Nephron (organoid): ENCODE measurements around the gene ACVR2B.

Experiments used
- H3K27ac Mint-ChIP-seq, 3 experiments: 2 replicates each; pipeline ENCODE4 v1.8.0; 2020; ENCODE audit warnings: mixed read lengths in 3 of 3, mild to moderate bottlenecking in 2 of 3, moderate library complexity in 1 of 3
- H3K27me3 Mint-ChIP-seq: 2 replicates; pipeline ENCODE4 v1.8.0; 2021; ENCODE audit warnings: low read depth, mild to moderate bottlenecking, moderate library complexity, mixed read lengths
- H3K36me3 Mint-ChIP-seq: 2 replicates; pipeline ENCODE4 v1.8.0; 2020; ENCODE audit warnings: low read depth, mixed read lengths
- H3K4me1 Mint-ChIP-seq: 2 replicates; pipeline ENCODE4 v1.8.0; 2020; ENCODE audit warnings: mixed read lengths
- H3K4me3 Mint-ChIP-seq, 3 experiments: 2 replicates each; pipeline ENCODE4 v1.8.0; 2020; ENCODE audit warnings: mild to moderate bottlenecking in 3 of 3, mixed read lengths in 3 of 3, moderate library complexity in 2 of 3
- H3K9me3 Mint-ChIP-seq: 2 replicates; pipeline ENCODE4 v1.8.0; 2020; ENCODE audit warnings: mixed read lengths
- CTCF ChIP-seq, 3 experiments: fragments of 200-600 bp; sonication (generic); IDR thresholded peaks; one replicate each; pipeline ENCODE4 v1.5.0; 2021; ENCODE audit warnings: antibody characterized with exemption in 3 of 3; ENCODE audit not compliant: unreplicated experiment in 3 of 3

The ACVR2B gene

GRCh38 chr3:38472342-38472741 lies 18.7 kb downstream of the ACVR2B start:
- Mint-ChIP-seq H3K27ac (no peak overlapping the region), H3K9me3 (peaks cover 29% of the 10 kb centered on the region), H3K4me3 (no peak overlapping the region), H3K27me3 (peaks cover 3% of the 10 kb centered on the region), H3K36me3 (peaks cover 38% of the 10 kb centered on the region), H3K4me1 (peaks cover 45% of the 10 kb centered on the region)
- TF ChIP-seq CTCF (IDR thresholded peaks at IDR 0.05; ENCODE audit: unreplicated experiment in 3 of 3), result no peak

- peaks cover 33% of the 10 kb centered on the region for H3K36me3 Mint-ChIP-seq
- peaks cover 45% of the 10 kb centered on the region for H3K4me1 Mint-ChIP-seq
- H3K27ac Mint-ChIP-seq, result peak overlapping the region in 1 of 3 experiments; percentile 58
- no peak overlapping the region for H3K4me3 Mint-ChIP-seq
- peaks cover 25% of the 10 kb centered on the region for H3K9me3 Mint-ChIP-seq
- TF ChIP-seq CTCF (IDR thresholded peaks at IDR 0.05; ENCODE audit: unreplicated experiment in 3 of 3), result no peak
- H3K27me3 Mint-ChIP-seq, result peaks cover 3% of the 10 kb centered on the region
These were observed 19.5 kb downstream of the ACVR2B start for GRCh38 chr3:38473229-38473628.

DNA sequence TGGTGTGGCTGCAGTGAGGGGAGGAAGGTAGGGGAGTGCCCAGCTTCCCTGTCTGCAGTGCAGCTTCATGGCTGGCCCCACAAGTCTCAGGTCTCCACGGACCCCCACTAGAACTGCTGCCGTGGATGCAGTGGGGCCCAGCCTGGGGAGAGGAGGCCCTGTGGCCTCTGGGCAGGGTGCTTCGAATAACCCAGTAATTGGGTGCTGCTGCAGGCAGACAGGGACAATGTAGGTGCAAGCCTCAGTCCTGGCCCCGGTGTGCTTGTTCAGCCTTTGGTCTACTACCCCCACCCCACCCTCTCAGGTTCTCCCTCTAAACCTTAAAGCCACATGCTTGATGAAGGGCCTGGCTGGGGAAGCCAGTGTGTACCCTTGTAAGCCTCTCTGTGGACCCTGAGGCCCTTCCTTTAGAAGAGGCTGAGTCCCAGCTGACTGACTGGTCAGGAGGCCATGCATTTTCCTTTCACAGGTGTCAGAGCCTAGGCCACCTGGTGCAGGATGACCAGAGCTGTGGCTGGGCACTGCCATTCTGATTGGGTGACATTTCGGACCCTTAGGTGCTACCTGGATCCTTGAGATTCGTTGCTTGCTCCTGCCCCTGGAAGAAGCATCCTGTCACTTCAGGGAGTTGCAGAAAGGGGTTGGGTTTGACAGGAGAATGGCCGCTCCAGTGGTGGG lies 21.4 kb downstream of the ACVR2B start:
- Mint-ChIP-seq H3K4me1 (peaks cover 45% of the 10 kb centered on the region), H3K4me3 (no peak overlapping the region), H3K36me3 (peaks cover 22% of the 10 kb centered on the region), H3K9me3 (peaks cover 7% of the 10 kb centered on the region), H3K27me3 (peaks cover 3% of the 10 kb centered on the region), H3K27ac (peak overlapping the region in 1 of 3 experiments; percentile 5)
- no peak for TF ChIP-seq CTCF (IDR thresholded peaks at IDR 0.05; ENCODE audit: unreplicated experiment in 3 of 3)

DNA sequence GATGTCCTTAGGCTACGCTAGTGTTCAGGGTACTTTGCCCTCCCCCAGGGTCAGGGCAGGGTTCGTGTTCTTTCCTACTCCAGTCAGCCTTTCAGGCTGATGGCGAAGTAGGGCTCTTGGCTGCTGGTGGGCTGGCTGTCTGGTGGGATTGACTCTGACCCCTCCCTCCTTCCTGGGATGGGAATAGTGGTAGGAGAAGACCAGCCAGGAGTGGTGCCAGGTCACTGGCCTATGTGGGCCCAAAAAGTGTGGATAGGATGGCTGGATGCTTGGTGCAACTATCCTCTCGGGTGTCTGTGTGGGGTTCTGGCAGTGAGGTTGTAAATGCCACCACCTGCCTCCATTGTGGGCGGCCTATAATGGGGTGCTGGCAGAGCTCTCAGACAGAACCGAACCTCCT lies 22.0 kb downstream of the ACVR2B start:
- no peak overlapping the region for H3K4me3 Mint-ChIP-seq
- H3K36me3 Mint-ChIP-seq, result peaks cover 17% of the 10 kb centered on the region
- H3K27me3 Mint-ChIP-seq, result peaks cover 3% of the 10 kb centered on the region
- no peak for TF ChIP-seq CTCF (IDR thresholded peaks at IDR 0.05; ENCODE audit: unreplicated experiment in 3 of 3)
- peaks cover 45% of the 10 kb centered on the region for H3K4me1 Mint-ChIP-seq
- no peak overlapping the region for H3K27ac Mint-ChIP-seq
- peaks cover 1% of the 10 kb centered on the region for H3K9me3 Mint-ChIP-seq

DNA sequence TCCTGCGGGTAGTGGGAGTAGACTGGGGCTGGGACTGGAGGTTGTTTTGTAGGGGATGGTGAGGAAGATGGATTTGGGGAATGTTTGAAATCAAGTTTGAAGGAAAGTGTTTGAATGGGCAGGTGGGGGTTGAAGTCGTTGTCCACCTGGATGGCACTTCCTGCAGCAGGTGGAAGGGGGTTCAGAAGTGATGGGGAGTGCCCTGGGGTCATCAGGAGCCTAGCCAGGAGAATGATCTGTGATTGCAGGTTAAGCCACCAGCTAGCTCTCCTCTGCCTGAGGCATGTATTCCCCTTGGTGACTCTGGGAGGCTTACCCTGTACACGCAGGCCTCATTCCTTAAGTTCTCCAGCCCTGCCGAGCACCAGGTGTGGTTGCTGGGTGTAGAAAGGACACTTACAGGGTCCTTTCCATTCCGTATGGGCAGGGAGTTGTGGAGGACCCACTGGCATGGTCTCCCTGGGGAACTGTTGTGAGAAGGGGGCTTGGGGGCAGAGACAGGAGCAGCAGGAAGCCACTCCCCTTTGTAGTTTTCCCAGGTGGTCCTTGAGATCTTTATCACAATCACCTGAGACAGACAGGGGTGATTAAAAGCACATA lies 22.6 kb downstream of the ACVR2B start:
- no peak overlapping the region for H3K27ac Mint-ChIP-seq
- H3K4me3 Mint-ChIP-seq, result no peak overlapping the region
- no peaks in the 10 kb centered on the region for H3K9me3 Mint-ChIP-seq
- TF ChIP-seq CTCF (IDR thresholded peaks at IDR 0.05; ENCODE audit: unreplicated experiment in 3 of 3), result no peak
- peaks cover 42% of the 10 kb centered on the region for H3K4me1 Mint-ChIP-seq
- H3K27me3 Mint-ChIP-seq, result peaks cover 3% of the 10 kb centered on the region
- peaks cover 19% of the 10 kb centered on the region for H3K36me3 Mint-ChIP-seq
